H9 (cell line): Measurements from ENCODE around the gene MRTFA. TPM values are rescaled to one million over a fixed set of nuclear protein-coding genes. Genes with fewer than 3 reads are reported as not detected.

ENCODE experiments used
- DNase-seq: peaks from one replicate; pipeline ENCODE4 v3.0.0-alpha.2; 2017
- H2AFZ ChIP-seq: one replicate; pipeline ENCODE4 v1.6.1; 2013; ENCODE audit warnings: mild to moderate bottlenecking, low read length, control low read depth, moderate library complexity
- H2AK5ac ChIP-seq: 2 replicates; pipeline ENCODE4 v1.6.1; 2013; ENCODE audit warnings: low read length, control low read depth, mixed read lengths; ENCODE audit not compliant: insufficient read length
- H2BK120ac ChIP-seq: one replicate; pipeline ENCODE4 v1.6.1; 2013; ENCODE audit warnings: low read depth, mild to moderate bottlenecking, low read length, control low read depth, inconsistent platforms; ENCODE audit not compliant: poor library complexity, severe bottlenecking
- H2BK12ac ChIP-seq: 2 replicates; pipeline ENCODE4 v1.6.1; 2013; ENCODE audit warnings: low read length, control low read depth, mixed read lengths, low read depth; ENCODE audit not compliant: insufficient read length
- H2BK15ac ChIP-seq: 2 replicates; pipeline ENCODE4 v1.6.1; 2013; ENCODE audit warnings: low read depth, low read length, control low read depth
- H2BK20ac ChIP-seq: one replicate; pipeline ENCODE4 v1.6.1; 2013; ENCODE audit warnings: low read depth, mild to moderate bottlenecking, low read length, control low read depth, inconsistent platforms; ENCODE audit not compliant: poor library complexity, severe bottlenecking
- H2BK5ac ChIP-seq: 2 replicates; pipeline ENCODE4 v1.6.1; 2013; ENCODE audit warnings: low read length, control low read depth, mixed read lengths; ENCODE audit not compliant: insufficient read length
- H3K14ac ChIP-seq: 2 replicates; pipeline ENCODE4 v1.6.1; 2013; ENCODE audit warnings: low read length, control low read depth; ENCODE audit not compliant: insufficient read depth
- H3K18ac ChIP-seq: 2 replicates; pipeline ENCODE4 v1.6.1; 2013; ENCODE audit warnings: low read depth, mild to moderate bottlenecking, mixed read lengths, low read length, control low read depth; ENCODE audit not compliant: insufficient read length
- H3K23ac ChIP-seq: 2 replicates; pipeline ENCODE4 v1.6.1; 2013; ENCODE audit warnings: low read length, control low read depth, mixed read lengths, low read depth; ENCODE audit not compliant: insufficient read length
- H3K23me2 ChIP-seq: 2 replicates; pipeline ENCODE4 v1.6.1; 2013; ENCODE audit warnings: low read depth, mild to moderate bottlenecking, mixed read lengths, low read length, control low read depth; ENCODE audit not compliant: insufficient read length, poor library complexity, severe bottlenecking
- H3K27ac ChIP-seq: 2 replicates; pipeline ENCODE4 v1.5.1; 2013; ENCODE audit warnings: low read length, control low read depth, mixed read lengths, low read depth; ENCODE audit not compliant: insufficient read length
- H3K27me3 ChIP-seq: 2 replicates; pipeline ENCODE4 v1.6.1; 2013; ENCODE audit warnings: low read length, control low read depth, inconsistent platforms; ENCODE audit not compliant: insufficient read depth
- H3K4ac ChIP-seq: 2 replicates; pipeline ENCODE4 v1.6.1; 2013; ENCODE audit warnings: low read depth, mild to moderate bottlenecking, control low read depth, inconsistent platforms, low read length, moderate library complexity
- H3K4me1 ChIP-seq: 2 replicates; pipeline ENCODE4 v1.6.1; 2013; ENCODE audit warnings: low read length, control low read depth, inconsistent platforms; ENCODE audit not compliant: insufficient read depth
- H3K4me2 ChIP-seq: 2 replicates; pipeline ENCODE4 v1.6.1; 2013; ENCODE audit warnings: low read length, control low read depth, mixed read lengths; ENCODE audit not compliant: insufficient read length, insufficient read depth
- H3K56ac ChIP-seq: 2 replicates; pipeline ENCODE4 v1.6.1; 2013; ENCODE audit warnings: low read depth, mild to moderate bottlenecking, mixed read lengths, low read length, control low read depth; ENCODE audit not compliant: insufficient read length
- H3K79me1 ChIP-seq: 2 replicates; pipeline ENCODE4 v1.6.1; 2013; ENCODE audit warnings: low read depth, mild to moderate bottlenecking, moderate library complexity, low read length, control low read depth, inconsistent platforms; ENCODE audit not compliant: insufficient read depth, poor library complexity, severe bottlenecking
- H3K79me2 ChIP-seq: 2 replicates; pipeline ENCODE4 v1.6.1; 2013; ENCODE audit warnings: low read length, control low read depth, inconsistent platforms; ENCODE audit not compliant: insufficient read depth
- H3K9ac ChIP-seq: 2 replicates; pipeline ENCODE4 v1.6.1; 2013; ENCODE audit warnings: low read length, control low read depth, mixed read lengths; ENCODE audit not compliant: insufficient read length; ENCODE audit errors: extremely low read depth
- H3K9me3 ChIP-seq: one replicate; pipeline ENCODE4 v1.6.1; 2013; ENCODE audit warnings: low read depth, low read length, inconsistent platforms; ENCODE audit not compliant: control insufficient read depth
- H3T11ph ChIP-seq: one replicate; pipeline ENCODE4 v1.6.1; 2013; ENCODE audit warnings: mild to moderate bottlenecking, low read length, control low read depth, inconsistent platforms
- H4K20me1 ChIP-seq: one replicate; pipeline ENCODE4 v1.6.1; 2013; ENCODE audit not compliant: control insufficient read depth, insufficient read length, insufficient read depth
- H4K5ac ChIP-seq: 2 replicates; pipeline ENCODE4 v1.6.1; 2013; ENCODE audit warnings: low read depth, mild to moderate bottlenecking, mixed read lengths, low read length, control low read depth; ENCODE audit not compliant: insufficient read length
- H4K8ac ChIP-seq: replicated peaks from 2 replicates; pipeline ENCODE4 v1.6.1; 2013; ENCODE audit warnings: low read length, control low read depth, mixed read lengths, low read depth; ENCODE audit not compliant: insufficient read length
- H4K91ac ChIP-seq: 2 replicates; pipeline ENCODE4 v1.6.1; 2013; ENCODE audit warnings: low read depth, mild to moderate bottlenecking, moderate library complexity, mixed read lengths, low read length, control low read depth; ENCODE audit not compliant: insufficient read length
- H3K27ac Mint-ChIP-seq, 3 experiments: 2 replicates in 2 of 3; 3 replicates in 1 of 3; pipeline ENCODE4 v1.8.0; 2020 to 2021; ENCODE audit warnings: mixed read lengths in 3 of 3, mild to moderate bottlenecking in 1 of 3, moderate library complexity in 1 of 3
- H3K27me3 Mint-ChIP-seq: 2 replicates; pipeline ENCODE4 v1.8.0; 2021; ENCODE audit warnings: low read depth, mild to moderate bottlenecking, moderate library complexity, mixed read lengths
- H3K36me3 Mint-ChIP-seq, 3 experiments: 2 replicates in 2 of 3; 3 replicates in 1 of 3; pipeline ENCODE4 v1.8.0; 2020 to 2021; ENCODE audit warnings: low read depth in 3 of 3, mixed read lengths in 3 of 3; ENCODE audit not compliant: insufficient read depth in 1 of 3
- H3K4me1 Mint-ChIP-seq, 2 experiments: 2 replicates each; pipeline ENCODE4 v1.8.0; 2020; ENCODE audit warnings: mixed read lengths in 2 of 2
- H3K4me3 Mint-ChIP-seq, 2 experiments: 2 replicates in 1 of 2; 3 replicates in 1 of 2; pipeline ENCODE4 v1.8.0; 2020 to 2021; ENCODE audit warnings: mild to moderate bottlenecking in 2 of 2, mixed read lengths in 2 of 2, moderate library complexity in 1 of 2
- H3K9me3 Mint-ChIP-seq, 2 experiments: 2 replicates in 1 of 2; 3 replicates in 1 of 2; pipeline ENCODE4 v1.8.0; 2020; ENCODE audit warnings: mild to moderate bottlenecking in 2 of 2, mixed read lengths in 2 of 2, moderate library complexity in 1 of 2
- WGBS: extraction: QIAGEN DNeasy Blood & Tissue Kit; methylation state at CpG from one replicate; pipeline ENCODE4 v1.1.7; 2013; ENCODE audit warnings: missing lambda C conversion rate, low lambda C conversion rate, mixed read lengths; ENCODE audit not compliant: insufficient read length; ENCODE audit errors: extremely low coverage; 5-methylcytosine and 5-hydroxymethylcytosine counted together
- total RNA-seq: library from RNA; stranded (reverse); gene quantifications from 2 replicates; pipeline ENCODE4 v1.2.1, GENCODE V29; 2021
- TF ChIP-seq, protein P1 (sequence below): fragments of 200-600 bp; sonication (generic); conservative IDR thresholded peaks from 3 replicates; pipeline ENCODE4 v1.8.0; 2021; ENCODE audit warnings: antibody characterized with exemption, mild to moderate bottlenecking

The MRTFA gene
- total RNA-seq, 1 experiment from 2014 or later: 38.1 TPM

DNA sequence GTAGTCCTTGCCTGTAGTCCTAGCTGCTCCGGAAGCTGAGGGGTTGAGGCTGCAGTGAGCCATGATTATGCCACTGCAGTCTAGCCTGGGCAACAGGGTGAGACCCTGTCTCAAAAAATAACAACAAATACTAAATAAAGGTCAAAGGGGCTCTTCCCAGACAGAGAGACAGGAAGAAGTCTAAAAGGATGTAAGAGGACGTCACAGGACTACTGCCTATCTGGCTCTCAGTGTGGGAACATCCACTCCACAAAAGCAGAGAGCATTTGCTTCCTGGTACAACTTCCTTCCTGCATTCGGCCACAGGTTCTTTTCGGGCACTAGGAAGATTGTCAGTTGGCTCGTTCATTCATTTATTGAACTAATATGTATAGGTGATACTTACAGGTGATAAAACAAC is 155.5 kb downstream of the MRTFA start:
- Histone ChIP-seq H2BK5ac (no peak overlapping the region), H3K56ac (no peak overlapping the region), H3K23ac (no peak overlapping the region), H4K91ac (no peak overlapping the region), H4K20me1 (no peaks in the 10 kb centered on the region), H4K8ac (no peak overlapping the region), H3K9ac (no peak overlapping the region), H3K18ac (no peak overlapping the region), H3K27me3 (no peaks in the 10 kb centered on the region), H3T11ph (no peak overlapping the region), H3K4me2 (no peak overlapping the region), H3K23me2 (no peaks in the 10 kb centered on the region), H2BK15ac (no peak overlapping the region), H3K79me2 (peaks cover 2% of the 10 kb centered on the region; the same call in 1 of the 2 replicates), H2AFZ (no peak overlapping the region), H3K4ac (no peak overlapping the region), H2AK5ac (no peak overlapping the region), H2BK12ac (no peak overlapping the region), H3K79me1 (no peaks in the 10 kb centered on the region), H3K4me1 (peaks cover 4% of the 10 kb centered on the region; the same call in 1 of the 2 replicates), H4K5ac (no peak overlapping the region), H3K14ac (no peak overlapping the region), H2BK20ac (no peak overlapping the region), H3K9me3 (no peaks in the 10 kb centered on the region), H3K27ac (no peak overlapping the region), H2BK120ac (no peak overlapping the region)
- Mint-ChIP-seq H3K36me3 (peaks cover 0 to 6% (median 4%) of the 10 kb centered on the region in 3 experiments; a peak in 2 of 7 replicates), H3K4me3 (no peak overlapping the region), H3K4me1 (peaks cover 22 to 25% of the 10 kb centered on the region in 2 experiments), H3K9me3 (no peaks in the 10 kb centered on the region), H3K27ac (peak overlapping the region; percentile 34 to 95 (median 43); a peak in 4 of 7 replicates), H3K27me3 (no peaks in the 10 kb centered on the region)
- DNase-seq: no peak
- TF ChIP-seq, protein P1, sequence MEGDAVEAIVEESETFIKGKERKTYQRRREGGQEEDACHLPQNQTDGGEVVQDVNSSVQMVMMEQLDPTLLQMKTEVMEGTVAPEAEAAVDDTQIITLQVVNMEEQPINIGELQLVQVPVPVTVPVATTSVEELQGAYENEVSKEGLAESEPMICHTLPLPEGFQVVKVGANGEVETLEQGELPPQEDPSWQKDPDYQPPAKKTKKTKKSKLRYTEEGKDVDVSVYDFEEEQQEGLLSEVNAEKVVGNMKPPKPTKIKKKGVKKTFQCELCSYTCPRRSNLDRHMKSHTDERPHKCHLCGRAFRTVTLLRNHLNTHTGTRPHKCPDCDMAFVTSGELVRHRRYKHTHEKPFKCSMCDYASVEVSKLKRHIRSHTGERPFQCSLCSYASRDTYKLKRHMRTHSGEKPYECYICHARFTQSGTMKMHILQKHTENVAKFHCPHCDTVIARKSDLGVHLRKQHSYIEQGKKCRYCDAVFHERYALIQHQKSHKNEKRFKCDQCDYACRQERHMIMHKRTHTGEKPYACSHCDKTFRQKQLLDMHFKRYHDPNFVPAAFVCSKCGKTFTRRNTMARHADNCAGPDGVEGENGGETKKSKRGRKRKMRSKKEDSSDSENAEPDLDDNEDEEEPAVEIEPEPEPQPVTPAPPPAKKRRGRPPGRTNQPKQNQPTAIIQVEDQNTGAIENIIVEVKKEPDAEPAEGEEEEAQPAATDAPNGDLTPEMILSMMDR: no peak
- WGBS: no CpG with 5 or more reads among the region's 5 CpGs
